ENCODE data around the gene BRSK1.

Gene BRSK1

GRCh38 chr19:55254625-55254977 is 29.2 kb upstream of the BRSK1 start:
- DNase-seq: no peak

DNA sequence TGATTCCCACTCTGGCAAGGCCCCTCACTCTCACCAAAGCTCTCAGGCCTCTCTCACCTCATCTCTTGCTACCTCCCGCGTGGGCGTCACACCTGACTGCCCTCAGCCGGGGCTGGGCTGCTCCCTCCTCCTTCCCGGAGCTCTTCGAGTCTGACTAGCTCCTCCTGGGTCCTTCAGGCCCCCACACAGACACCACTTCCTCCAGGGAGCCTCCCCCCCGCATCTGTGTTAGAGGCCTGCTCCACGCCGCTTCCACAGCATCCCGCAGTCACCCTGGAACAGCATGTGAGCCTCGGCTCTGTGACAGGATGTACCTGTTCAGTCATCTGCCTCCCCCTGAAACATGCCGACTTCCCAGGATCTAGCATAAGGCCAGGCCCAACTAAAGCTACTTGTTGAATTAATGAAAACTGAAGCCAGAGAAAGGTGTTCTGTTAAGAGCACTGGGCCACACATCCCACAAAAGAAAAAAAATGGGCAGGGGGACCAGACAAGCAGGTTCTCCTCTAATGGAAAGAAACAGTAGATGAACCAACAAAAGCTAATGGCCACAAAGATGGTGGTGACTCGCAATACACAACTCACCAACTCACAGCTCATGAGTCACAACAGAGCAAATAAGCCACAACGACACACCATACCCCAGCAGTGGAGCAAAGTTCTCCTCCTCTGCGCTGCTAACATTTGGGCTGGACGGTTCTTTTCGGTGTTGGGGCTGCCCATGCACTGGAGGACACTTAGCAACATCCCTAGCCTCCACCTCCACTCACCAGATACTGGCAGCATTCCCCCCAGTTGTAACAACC is 28.0 kb upstream of the BRSK1 start:
- DNase-seq: peak; percentile 63

- no peak for DNase-seq
Measured at GRCh38 chr19:55256562-55257460, 27.0 kb upstream of the BRSK1 start.

DNA sequence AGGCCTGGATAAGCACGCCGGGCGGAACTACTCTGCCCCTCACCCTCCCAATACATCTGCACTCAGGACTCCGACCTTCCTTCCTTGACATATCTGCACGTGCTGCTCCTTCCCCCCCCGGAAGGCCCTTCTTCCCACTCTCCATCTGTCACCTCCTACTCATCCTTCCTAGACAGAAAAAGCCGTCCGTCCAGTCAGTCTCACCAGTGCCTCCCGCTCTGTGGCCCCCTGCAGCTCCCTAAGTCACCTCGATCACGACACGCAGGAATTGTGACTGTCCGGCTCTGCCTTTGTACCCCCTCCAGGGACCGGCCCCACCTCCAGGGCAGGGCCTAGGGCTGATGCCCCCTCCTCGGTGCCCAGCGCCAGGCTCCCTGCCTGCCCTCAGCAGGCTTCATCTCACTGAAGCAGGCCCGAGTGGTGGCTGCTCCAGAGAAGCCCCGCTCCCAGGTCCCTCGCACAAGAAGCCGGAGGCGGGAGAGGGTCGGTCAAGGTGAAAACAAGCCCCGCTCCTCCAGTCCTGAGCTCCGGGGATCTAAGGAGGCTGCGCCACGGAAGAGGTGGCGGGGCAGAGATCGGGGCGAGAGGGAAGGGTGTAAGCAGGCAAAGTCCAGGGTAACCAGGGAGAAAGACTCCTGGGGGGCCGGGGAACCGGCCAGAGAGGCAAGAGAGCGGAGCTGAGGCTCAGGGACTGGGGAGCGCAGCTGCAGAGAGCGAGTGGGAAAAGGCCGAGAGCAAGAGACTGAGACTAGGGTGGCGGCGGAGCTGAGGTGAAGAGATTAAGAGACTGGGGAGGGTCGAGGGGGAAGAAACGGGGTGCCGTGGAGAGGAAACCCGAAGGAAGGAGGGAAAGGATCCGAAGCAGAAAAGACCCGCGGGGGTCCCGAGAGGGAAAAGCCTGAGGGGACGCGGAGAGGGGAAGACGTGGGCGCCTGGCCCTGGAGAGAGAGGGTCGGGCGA is 26.1 kb upstream of the BRSK1 start:
- no peak for DNase-seq

GRCh38 chr19:55258476-55258827 is 25.3 kb upstream of the BRSK1 start:
- DNase-seq: no peak

DNA sequence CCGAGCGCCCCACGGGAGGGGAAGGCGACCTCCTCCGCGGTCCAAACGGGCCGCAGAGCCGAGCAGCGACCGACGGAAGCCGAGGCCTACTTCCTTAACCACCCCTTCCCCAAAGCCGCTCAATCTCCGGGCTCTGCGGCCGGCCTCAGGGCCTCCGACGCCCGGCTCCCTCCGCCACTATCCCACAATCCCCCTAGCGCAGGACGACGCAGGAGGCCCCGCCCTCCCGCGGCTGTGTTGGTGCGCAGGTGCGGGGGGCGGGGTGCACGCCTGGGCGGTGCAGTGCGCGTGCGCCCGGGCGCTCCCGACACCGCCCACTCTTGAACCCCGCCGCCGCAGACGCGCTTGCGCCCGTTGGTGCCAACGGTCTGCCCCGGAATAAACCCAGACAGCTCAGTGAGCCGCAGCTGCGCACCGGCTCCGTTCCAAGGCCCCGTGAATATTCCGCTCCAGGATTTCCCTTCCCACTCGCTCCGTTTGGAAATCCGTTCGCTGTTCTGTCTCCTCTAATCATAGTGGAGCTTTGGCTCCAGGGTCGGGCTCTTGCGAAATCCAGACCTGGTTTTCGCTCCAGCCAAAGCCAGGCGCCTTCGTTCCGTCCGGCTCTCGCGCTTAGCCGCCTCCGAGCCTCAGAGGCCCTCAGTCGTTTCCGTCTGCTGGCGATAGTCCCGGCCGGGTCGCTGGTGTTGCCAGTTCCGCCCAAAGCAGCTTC is 24.8 kb upstream of the BRSK1 start, which contains the start of gene PPP6R1:
PPP6R1 (minus strand) TSS at position 190 of the 712 bp plus-strand sequence. CDS start 11,914 bp downstream, outside the sequence.
- DNase-seq: peak; percentile 100

DNA sequence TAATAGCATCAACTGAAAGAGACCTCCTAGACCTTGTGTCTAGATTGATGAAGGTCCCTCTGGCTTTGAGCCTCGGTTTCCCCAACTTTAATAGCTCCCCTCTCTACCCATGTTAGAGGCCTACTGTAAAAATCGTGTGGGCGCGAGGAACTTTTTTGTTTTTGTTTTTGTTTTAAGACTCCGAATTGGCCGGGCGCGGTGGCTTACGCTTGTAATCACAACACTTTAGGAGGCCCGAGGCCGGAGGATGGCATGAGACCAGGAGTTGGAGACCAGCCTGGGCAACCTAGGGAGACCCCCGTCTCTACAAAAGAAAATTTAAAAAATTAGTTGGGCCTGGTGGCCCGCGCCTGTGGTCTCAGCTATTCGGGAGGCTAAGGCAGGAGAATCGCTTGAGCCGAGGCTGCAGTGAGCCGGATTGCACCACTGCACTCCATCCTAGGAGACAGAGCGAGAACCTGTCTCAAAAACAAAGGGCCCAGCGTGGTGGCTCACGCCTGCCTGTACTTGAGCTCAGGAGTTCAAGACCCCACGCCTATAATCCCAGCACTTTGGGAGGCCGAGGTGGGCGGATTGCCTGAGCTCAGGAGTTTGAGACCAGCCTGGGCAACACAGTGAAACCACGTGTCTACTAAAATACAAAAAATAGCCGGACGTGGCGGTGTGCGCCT is 24.1 kb upstream of the BRSK1 start:
- no peak for DNase-seq

DNA sequence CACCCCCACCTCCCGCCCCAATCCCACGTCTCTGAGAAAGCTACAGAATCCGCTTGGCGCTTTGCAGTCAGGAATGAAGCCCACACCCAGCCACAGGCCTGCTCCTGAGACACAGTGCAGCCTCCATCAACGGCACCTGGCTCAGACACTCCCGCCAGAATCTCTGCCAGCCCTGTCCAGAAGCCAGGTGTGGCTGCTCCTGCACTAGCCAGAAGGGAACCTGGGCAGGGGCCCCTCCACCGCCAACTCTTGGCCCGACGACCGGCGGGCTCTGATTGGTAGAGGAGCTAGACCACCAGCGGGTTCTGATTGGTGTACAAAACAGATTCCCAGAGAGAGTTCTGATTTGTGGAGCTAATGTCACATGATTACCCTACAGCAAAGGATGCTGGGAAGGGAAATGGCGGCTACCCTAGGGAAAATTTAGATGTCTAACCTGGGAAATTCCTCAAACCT is 22.1 kb upstream of the BRSK1 start:
- DNase-seq: no peak

DNA sequence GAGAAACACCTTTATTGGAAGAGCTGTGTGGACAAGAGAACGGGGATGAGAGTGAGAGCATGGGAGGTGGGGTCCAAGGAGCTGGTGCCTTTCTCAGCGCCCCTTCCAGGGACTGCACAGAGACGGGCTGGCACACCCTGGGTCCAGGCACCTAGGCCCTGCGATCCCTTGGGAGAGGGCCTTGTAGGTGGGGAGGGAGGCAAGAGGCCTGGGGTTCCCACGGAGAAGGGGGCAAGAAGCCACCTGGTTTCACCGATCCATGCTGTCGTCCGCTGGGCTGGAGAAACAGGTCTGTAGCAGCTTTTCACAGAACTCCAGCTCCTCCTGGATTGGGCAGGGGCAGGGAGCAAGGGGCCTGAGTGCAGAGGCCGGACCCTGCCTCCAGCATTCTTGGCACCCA is 21.4 kb upstream of the BRSK1 start:
- no peak for DNase-seq

- no peak for DNase-seq
Measured at GRCh38 chr19:55264531-55264930, 19.3 kb upstream of the BRSK1 start.

GRCh38 chr19:55265173-55265572 is 18.6 kb upstream of the BRSK1 start:
- DNase-seq: no peak

GRCh38 chr19:55265723-55266386 is 17.9 kb upstream of the BRSK1 start:
- no peak for DNase-seq

GRCh38 chr19:55266404-55266803 is 17.4 kb upstream of the BRSK1 start:
- DNase-seq: no peak

GRCh38 chr19:55266840-55267239 is 17.0 kb upstream of the BRSK1 start:
- DNase-seq: no peak

- no peak for DNase-seq
Measured at GRCh38 chr19:55269299-55269698, 14.5 kb upstream of the BRSK1 start.

DNA sequence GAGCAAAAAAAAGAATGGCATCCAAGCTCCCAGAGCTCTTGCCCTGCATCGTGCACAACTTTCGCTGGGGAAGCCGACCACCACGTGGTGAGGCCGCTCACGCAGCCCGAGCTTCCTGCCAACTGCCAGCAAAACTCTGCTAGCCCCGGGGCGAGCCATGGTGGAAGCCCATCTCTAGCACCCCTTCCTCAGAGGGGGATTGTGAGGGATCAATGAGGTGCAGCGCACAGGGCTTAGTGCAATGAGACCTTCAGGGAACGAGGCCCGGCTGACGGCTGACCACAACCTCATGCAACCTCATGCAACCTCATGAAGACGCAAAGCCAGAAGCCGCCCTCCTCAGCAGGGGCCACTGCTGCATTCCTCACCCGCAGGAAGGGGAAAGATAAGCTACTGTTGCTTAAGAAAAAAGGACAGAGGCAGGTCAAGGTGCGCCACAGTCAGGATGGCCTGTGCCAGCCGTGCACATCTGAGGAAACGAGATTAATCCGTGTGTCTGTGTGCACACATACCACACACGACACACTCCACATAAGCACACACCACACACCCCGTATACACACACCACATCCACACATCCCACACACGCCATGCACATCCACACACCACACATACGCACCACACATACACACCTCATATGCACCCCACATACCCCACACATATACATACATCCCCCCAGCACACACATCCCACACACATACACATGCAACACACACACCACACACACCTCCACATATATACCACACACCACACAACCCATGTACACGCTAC is 13.4 kb upstream of the BRSK1 start:
- DNase-seq: no peak

DNA sequence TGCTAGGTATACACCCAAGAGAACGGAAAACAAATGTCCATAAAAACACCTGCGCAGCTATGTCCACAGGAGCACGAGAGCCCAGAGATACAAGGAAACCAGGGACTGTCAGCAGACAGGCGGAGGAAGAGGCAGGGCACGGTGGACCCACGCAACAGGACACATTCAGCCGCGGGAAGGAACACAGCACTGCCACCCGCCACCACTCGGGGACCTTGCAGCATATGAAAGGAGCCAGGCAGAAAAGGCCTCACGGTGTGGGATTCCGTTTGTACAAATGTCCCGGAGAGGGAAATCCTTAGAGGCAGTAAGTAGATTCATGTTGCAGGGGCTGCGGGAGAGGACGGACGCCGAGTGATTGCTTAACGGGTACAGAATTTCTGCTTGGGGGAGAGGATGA is 11.7 kb upstream of the BRSK1 start:
- DNase-seq: no peak

GRCh38 chr19:55273978-55274707 is 9.7 kb upstream of the BRSK1 start:
- DNase-seq: no peak

All from KG1 (cell line).